Cardiac muscle cell (in vitro differentiated cells and primary cell): Measurements from ENCODE around the gene PERP. TPM values are rescaled to one million over a fixed set of nuclear protein-coding genes. Genes with fewer than 3 reads are reported as not detected.

Experiments used
- DNase-seq, 2 donors: peaks; one replicate each; pipeline versions ENCODE4 v3.0.0 to v3.0.0-alpha.2; 2010 to 2017; ENCODE audit warnings: low read depth in 1 of 2, low spot score in 1 of 2
- H3K27ac ChIP-seq: fragments of 200-600 bp; sonication (generic); 2 replicates; pipeline ENCODE4 v1.5.1; 2016
- H3K27me3 ChIP-seq: fragments of 200-600 bp; sonication (generic); 2 replicates; pipeline ENCODE4 v1.6.0; 2016; ENCODE audit warnings: control low read depth
- H3K36me3 ChIP-seq: fragments of 200-600 bp; sonication (generic); 2 replicates; pipeline ENCODE4 v1.5.1; 2016; ENCODE audit warnings: control low read depth
- H3K4me1 ChIP-seq: fragments of 200-600 bp; sonication (generic); 2 replicates; pipeline ENCODE4 v1.8.1; 2017; ENCODE audit warnings: low read depth, mild to moderate bottlenecking, mixed run types
- H3K4me3 ChIP-seq: fragments of 200-600 bp; sonication (generic); 2 replicates; pipeline ENCODE4 v1.5.1; 2016; ENCODE audit warnings: mild to moderate bottlenecking
- H3K9me3 ChIP-seq: fragments of 200-600 bp; sonication (generic); 2 replicates; pipeline ENCODE4 v1.5.1; 2017; ENCODE audit warnings: low read depth, mild to moderate bottlenecking, control low read depth
- CTCF ChIP-seq: IDR thresholded peaks from 2 replicates; pipeline ENCODE4 v1.5.1; 2012; ENCODE audit warnings: low read depth, mild to moderate bottlenecking, low read length
- polyA plus RNA-seq: library from polyadenylated mRNA; unstranded; fragments of >200 nt; fragmentation: Nextera tagmentation; extraction: Ambion mirVana; gene quantifications from 2 replicates; pipeline ENCODE4 v1.2.1, GENCODE V29; 2016
- total RNA-seq: library from RNA; depleted of rRNA; stranded (reverse); fragments of >200 nt; gene quantifications from 2 replicates; pipeline ENCODE4 v1.2.3, GENCODE V29; 2016

The PERP gene
- 37.2 and 40.0 TPM in 2 replicates for total RNA-seq
- polyA plus RNA-seq, result 46.7 and 67.9 TPM in 2 replicates

- H3K4me1 ChIP-seq, result peaks cover 16% of the 10 kb centered on the region
- DNase-seq, result peak; percentile 38 to 78
- H3K9me3 ChIP-seq, result no peaks in the 10 kb centered on the region
- H3K27ac ChIP-seq, result peak within 1 kb of the TSS; percentile 70
- H3K27me3 ChIP-seq, result no peaks in the 10 kb centered on the region
- no peak for TF ChIP-seq CTCF
- H3K36me3 ChIP-seq, result no peaks in the 10 kb centered on the region
- peak within 1 kb of the TSS; percentile 78 for H3K4me3 ChIP-seq
Observed at GRCh38 chr6:138107078-138107751, at the start of gene PERP. TSS of gene PERP (minus strand) at chr6:138107419. CDS start at chr6:138107340, 79 bp downstream.

- TF ChIP-seq CTCF, result no peak
- H3K36me3 ChIP-seq, result no peaks in the 10 kb centered on the region
- H3K27me3 ChIP-seq, result peaks cover 42% of the 10 kb centered on the region
- no peak overlapping the region for H3K4me3 ChIP-seq
- H3K4me1 ChIP-seq, result no peaks in the 10 kb centered on the region
- H3K27ac ChIP-seq, result no peak overlapping the region
- H3K9me3 ChIP-seq, result no peaks in the 10 kb centered on the region
- DNase-seq, result no peak
Observed at GRCh38 chr6:138155443-138155842, 48.2 kb upstream of the PERP start.

GRCh38 chr6:138146544-138146943 is 39.3 kb upstream of the PERP start:
- DNase-seq, result no peak
- Histone ChIP-seq H3K9me3 (no peaks in the 10 kb centered on the region), H3K27ac (no peak overlapping the region), H3K4me3 (no peak overlapping the region), H3K4me1 (no peaks in the 10 kb centered on the region), H3K27me3 (peaks cover 5% of the 10 kb centered on the region), H3K36me3 (no peaks in the 10 kb centered on the region)
- TF ChIP-seq CTCF, result no peak

- Histone ChIP-seq H3K4me1 (no peaks in the 10 kb centered on the region), H3K27me3 (peaks cover 5% of the 10 kb centered on the region), H3K36me3 (no peaks in the 10 kb centered on the region), H3K4me3 (no peak overlapping the region), H3K9me3 (no peaks in the 10 kb centered on the region), H3K27ac (no peak overlapping the region)
- TF ChIP-seq CTCF, result no peak
- no peak for DNase-seq
Observed at GRCh38 chr6:138145402-138145801, 38.2 kb upstream of the PERP start.

- no peak for DNase-seq
- no peaks in the 10 kb centered on the region for H3K36me3 ChIP-seq
- H3K4me1 ChIP-seq, result no peaks in the 10 kb centered on the region
- H3K27me3 ChIP-seq, result peaks cover 2% of the 10 kb centered on the region
- no peak overlapping the region for H3K27ac ChIP-seq
- H3K4me3 ChIP-seq, result no peak overlapping the region
- TF ChIP-seq CTCF, result no peak
- H3K9me3 ChIP-seq, result no peaks in the 10 kb centered on the region
Observed at GRCh38 chr6:138142806-138143205, 35.6 kb upstream of the PERP start.

- Histone ChIP-seq H3K27me3 (no peaks in the 10 kb centered on the region), H3K9me3 (no peaks in the 10 kb centered on the region), H3K4me1 (no peaks in the 10 kb centered on the region), H3K36me3 (no peaks in the 10 kb centered on the region), H3K4me3 (no peak overlapping the region), H3K27ac (no peak overlapping the region)
- TF ChIP-seq CTCF, result no peak
- no peak for DNase-seq
Observed at GRCh38 chr6:138129190-138129589, 22.0 kb upstream of the PERP start.
